GM21825 (cell line): ENCODE results near the gene ANKK1.

ENCODE experiments used
- ATAC-seq: cut with Tn5 transposase; IDR thresholded peaks from one replicate; pipeline ENCODE4 v1.9.1; 2021; ENCODE audit warnings: mild to moderate bottlenecking, moderate library complexity; ENCODE audit not compliant: unreplicated experiment

ANKK1 gene

DNA sequence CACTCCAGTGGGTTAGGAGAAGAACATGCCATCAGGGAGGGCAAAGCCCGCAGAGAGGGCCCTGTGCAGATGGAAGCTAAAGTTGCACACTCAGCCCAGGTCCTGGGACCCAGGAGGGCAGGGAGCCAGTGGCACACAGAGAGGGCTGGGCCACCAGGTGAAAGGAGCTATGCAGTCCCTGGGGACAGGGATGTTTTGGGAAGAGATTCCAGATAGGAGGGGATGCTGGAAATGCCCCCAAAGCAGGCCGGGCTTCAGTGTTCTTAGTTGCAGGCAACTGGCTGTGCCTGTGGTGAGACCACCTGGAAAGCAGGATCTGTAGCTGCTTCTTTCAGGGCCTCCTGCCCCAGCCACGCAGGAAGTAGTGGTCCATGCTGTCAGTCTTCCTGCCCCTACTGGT is 19.6 kb downstream of the ANKK1 start:
- ATAC-seq: no peak

DNA sequence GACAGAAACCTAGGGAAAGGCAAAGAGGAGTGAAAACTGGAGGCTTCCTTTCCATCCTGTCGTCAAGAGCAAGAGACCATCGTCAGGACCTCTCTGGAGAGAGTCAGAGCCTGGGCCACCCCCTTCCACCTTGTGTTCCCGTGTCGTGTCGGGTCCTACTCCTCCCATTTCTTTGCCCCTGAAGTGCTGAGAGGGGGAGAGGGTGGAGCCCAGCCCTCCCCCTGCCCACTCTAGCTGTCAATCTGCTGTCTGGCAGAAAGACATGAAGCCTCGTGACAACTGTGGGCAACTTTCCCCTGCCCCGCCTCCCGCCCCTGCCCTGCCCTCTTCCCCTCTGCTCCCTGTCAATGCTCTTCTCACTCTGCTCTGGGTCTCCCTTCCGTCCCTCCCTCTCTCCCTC is 20.6 kb downstream of the ANKK1 start:
- no peak for ATAC-seq

DNA sequence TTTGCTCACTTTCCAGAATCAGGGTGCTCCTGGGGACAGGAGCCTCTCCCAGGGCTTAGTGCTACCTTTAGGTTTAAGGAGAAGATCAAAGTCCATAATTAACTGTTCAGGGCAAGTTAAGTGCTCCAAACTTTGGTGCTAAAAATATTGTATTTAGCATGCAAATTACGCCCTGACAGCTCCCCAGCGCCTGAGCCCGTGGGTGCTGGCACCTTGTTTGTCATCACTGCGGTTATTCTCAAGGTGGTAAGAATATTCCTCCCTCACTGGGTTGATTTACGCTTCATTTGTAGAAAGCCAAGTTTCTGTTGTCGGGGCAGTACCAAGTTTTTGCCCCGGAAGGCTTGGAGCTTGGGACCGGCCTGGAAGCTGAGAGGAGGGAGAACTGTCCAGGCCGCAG is 21.3 kb downstream of the ANKK1 start:
- no peak for ATAC-seq

DNA sequence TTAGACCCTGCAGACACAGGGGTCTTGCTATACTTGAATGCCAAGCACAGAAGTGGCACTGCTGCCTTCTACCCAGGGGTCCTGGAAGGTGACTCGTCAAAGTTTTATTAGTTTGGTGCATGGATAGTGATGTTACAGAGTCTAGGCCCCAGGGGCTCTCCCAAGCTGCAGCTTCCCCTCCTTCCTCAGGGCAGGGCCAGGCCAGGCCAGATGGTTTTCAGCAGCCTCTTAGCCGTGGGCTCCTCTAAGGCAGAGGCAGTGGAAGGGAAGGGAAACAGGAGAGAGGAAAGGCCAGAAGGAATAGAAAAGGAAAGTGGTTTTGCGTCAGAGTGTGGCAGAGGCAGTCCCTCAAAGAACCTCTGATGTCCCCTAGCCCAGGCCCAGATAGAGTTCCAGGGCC is 21.9 kb downstream of the ANKK1 start:
- ATAC-seq: no peak

DNA sequence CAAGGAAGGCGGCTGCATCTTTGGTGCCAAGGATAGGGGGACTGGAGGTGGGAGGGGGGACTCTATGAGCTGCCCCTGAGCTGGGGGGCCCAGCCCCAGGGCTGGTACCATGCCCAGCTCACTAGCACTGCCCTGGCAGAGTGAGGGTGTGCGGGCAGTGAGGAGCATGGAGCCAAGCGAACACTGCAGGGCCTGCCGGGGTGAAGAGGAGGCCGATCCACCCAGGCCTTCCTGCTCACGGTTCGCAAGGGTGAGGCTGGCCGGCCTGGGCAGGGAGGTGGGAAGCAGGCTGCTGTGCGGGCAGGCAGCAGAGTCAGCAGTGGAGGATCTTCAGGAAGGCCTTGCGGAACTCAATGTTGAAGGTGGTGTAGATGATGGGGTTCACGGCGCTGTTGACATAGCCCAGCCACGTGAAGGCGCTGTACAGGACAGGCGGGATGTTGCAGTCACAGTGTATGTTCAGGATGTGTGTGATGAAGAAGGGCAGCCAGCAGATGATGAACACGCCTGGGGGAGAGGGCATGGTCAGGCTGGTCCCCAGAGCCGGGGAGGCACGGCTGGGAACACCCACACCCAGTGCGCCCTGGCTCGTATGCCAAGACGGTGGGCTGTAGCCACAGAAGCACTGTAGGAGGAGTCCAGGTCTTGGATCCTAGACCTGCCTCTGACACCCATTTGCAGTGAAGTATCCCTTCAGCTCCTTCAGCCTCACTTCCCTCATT is 23.0 kb downstream of the ANKK1 start:
- no peak for ATAC-seq

DNA sequence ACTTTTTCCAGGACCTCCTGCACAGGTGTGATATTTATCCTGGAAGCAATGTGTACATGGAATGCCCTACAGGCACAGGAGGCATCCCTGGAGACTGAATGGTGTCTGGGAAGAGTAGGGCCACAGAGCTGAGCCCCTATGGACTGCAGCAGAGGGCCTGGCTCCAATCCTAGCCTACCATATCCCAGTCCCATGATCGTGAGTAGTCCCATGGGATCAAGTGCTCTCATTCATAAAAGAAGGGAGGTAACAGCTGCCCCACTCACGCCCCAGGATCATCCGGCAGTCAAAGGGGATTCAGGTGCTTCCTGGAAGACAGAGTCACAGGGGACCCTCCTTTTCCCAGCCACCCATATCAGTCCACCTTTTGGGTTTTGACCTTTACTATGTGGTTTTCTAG is 24.0 kb downstream of the ANKK1 start:
- no peak for ATAC-seq

DNA sequence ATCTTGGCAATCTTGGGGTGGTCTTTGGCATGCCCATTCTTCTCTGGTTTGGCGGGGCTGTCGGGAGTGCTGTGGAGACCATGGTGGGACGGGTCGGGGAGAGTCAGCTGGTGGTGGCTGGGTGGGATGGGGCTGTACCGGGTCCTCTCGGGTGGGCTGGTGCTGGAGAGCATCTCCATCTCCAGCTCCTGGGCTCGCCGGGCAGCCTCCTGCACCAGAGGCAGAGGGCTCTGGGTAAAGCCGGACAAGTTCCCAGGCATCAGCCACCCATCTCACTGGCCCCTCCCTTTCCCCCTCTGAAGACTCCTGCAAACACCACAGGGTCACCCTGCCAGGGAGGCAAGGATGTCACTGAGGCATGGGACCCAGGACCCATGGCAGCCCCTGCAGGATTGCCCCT is 25.1 kb downstream of the ANKK1 start:
- ATAC-seq: no peak

DNA sequence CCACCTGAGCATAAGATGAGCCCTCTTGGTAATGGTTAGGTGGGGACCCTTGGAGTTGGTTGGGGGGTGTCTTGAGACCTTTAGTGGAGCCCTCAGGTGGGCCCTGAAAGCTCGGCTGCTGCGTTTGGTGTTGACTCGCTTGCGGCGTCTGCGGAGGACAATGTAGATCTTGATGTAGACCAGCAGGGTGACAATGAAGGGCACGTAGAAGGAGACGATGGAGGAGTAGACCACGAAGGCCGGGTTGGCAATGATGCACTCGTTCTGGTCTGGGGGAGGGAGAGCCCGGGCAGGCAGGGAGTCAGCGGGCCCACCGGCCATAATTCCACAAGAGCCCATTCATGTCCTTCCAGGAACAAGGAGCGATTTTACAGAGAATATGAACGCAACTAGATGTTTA is 27.8 kb downstream of the ANKK1 start:
- ATAC-seq: no peak

DNA sequence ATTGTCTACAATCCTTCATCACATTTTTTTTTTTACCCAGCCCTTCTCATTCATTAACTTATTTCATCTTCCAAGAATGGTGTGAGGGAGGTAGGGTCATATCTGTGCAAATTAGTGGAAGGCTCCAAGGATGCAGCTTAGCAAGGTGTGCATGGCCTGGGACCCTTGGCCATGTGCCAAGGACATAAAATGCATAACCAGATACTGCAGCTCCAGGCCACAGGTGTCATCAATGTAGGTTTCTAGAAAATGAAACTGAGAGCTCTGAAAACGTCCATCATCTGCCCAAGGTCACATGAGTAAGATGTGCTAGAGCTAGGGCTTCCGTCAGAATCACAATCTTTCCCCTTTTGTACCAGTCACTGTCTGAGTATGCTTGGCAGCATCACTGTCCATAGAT is 29.8 kb downstream of the ANKK1 start:
- ATAC-seq: no peak

DNA sequence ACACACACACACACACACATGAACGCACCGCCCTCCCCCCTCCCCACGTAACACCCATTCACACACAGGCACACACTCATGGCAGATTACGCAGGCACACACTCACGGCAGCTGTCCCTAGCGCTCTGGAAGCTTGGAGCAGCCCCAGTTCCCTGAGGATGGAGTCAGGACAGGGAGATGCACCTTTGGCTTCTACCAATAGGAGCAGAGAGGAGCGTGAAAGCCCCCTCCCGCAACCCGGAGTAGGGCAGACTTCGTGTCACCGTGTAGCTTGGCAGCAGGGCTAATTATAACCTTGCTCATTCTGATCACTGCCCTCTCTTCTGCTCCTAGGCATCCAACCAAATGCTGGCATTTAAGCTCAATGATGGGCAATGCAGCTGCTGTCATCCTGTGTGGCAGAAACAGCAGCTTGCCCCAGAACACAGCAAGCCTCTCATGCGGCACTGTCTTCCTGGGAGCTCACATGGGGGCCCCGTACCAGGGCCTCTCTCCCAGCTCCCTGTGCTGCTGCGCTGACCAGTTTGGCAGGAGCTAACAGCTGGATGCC is 31.9 kb downstream of the ANKK1 start:
- no peak for ATAC-seq

DNA sequence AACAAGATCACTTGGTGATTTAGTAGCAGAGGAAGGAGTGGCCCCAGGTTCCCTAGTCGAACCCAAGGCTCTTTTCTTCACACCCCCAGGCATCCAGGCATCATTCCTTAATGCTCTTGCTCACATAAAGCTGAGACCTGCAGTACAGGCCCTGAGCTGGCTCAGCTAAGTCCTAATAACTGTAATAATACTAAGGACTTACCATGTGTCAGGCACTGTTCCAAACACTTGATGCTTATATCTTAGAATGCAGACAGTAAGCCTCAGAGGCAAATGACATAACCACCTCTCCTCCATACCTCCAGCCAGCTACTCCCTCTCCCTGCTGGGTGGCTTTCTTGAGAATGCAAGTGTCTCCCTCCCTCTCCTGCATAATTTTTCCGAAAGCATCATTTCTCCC is 33.2 kb downstream of the ANKK1 start:
- no peak for ATAC-seq

DNA sequence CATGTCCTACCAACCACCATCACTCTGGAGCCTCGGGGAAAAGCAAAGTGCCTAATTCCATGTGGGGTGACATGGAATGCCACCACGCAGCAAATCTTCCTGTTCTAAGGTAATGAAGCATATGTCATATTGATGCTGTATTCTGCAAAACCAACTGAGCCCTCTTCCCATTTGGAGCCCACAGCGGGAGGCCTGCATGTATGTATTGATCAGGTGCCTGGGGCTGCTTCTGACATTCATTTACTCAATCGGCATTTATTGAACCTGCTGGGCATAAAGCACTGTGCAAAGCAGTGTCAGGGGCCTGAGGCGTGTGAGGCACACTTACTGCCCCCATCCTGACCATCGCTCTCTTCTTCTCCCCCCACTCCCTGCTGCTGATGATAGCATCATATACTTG is 39.1 kb downstream of the ANKK1 start:
- ATAC-seq: no peak

DNA sequence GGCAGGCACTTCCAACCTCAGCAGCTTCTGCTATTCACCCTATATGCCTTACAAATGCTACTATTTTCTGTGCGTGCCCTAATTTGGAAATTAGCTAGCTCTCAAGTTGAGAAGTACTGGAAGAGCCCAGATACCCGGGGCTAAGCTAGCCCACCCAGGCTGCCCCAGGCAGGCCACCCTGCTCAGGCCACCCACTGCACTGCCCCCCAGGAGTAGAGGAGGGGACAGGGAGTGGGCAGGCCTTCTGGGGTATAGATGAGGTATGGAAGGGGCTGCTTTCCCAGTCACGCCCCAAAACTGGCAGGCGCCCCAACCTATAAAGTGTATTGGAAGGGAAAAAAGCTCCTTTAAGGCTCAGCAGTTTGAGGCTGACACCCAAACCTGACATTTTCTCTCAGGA is 44.2 kb downstream of the ANKK1 start:
- no peak for ATAC-seq

DNA sequence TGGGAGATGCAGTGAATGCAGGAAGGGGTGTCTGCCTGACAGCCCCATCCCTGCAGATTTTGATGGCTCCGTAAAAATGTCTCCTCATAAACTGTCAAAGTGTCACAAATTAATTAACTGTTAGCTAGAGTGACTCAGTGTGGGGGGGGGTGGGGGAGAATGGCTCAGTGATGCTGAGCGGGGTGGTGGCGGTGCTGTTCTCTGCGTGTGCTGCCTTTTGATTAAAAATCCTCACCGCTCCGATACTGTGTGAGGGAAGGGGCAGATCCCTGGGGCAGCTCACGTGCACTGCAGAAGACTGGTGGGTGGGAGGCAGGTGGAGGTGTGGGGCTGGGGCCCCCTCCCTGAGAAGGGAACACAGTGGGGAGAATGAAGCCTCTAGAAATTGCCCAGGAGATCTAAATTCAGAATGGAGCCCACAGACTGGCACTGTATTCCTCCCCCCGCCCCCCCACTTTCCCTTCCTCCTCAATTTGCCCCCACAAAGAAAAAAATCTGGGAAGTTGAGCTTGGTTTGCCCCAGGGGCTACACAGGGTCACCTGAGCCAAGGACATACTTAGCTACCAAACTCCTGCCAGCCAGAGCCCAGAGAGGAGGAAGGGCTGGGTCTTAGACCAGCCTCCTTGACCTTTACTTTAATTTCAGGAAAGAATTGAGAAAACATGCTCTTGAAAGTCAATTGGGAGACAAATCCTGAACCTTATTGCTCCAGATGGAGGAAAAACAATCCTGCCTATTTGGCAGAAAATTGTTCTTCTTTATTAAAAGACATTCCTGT is 47.8 kb downstream of the ANKK1 start:
- ATAC-seq: no peak

DNA sequence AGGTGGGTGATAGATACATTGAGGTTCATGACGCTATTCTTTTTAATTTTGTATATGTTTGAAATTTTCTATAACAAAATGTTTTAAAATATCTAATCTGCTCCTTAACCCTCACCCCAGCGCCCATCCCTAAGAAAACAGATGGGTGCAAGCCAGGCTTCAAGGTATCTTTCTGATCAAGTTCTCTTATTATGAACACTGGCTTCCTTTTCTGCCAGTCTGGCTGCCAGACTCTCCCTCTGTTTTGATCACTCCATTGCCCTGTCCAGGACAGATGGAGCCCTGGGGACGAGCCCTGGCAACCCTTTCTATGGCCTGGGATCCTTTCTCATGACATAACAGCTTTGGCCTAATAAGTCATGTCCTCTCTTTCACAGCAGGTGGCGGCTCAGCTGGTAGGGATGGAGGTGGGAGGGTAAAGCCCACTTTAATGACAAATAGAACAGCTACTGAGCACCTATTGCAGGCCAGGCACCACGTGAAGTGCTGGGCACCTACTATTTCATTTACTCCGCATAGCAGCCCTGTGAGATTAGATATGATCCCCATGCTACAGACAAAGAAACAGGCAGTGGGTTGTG is 49.2 kb downstream of the ANKK1 start:
- ATAC-seq: no peak

DNA sequence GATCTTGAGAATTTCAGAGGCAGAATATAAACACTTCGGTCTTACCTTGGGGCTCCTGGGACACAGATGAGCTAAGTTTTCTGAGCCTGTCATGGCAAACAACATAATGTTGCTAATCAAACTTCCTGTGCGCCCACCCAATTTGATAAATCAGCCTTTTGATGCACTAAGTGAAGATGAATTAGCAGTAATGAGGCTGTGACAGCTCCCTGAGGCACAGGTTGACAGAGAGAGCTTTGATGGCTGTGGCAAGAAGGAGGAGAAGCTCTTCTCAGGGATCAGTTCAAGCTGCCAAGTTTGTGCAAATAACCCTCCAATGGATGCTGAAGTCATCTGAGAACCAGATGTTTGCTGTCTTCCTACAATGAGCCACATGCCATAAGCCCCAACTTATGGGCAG is 53.2 kb downstream of the ANKK1 start:
- ATAC-seq: no peak

DNA sequence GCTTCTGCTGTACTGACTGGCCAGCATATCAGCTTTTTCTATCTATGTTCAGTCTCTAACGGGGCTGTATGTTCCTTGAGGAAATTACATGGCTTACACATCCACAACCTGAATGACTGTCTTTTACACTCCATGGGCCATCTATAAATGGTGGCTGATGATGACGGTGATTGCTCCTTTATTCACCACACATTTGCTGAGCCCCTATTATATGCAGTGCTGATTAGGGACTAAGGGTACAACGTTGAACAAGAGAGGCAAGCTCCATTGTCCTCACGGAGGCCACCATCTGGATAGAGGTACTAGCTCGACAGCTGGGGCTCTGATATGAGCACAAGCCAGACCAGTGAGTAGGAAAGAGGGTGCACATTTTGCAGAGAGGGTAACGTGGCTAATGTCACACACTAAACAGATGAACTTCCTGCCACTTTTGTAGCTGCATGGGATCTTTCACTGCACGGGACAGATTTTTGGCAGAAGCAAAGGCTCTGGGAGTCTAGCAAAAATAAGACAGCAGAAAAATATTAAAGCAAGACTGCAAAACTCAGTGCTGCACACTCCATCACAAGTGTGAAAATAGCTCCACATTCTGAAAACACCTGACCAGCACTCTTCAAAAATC is 57.0 kb downstream of the ANKK1 start:
- ATAC-seq: no peak

DNA sequence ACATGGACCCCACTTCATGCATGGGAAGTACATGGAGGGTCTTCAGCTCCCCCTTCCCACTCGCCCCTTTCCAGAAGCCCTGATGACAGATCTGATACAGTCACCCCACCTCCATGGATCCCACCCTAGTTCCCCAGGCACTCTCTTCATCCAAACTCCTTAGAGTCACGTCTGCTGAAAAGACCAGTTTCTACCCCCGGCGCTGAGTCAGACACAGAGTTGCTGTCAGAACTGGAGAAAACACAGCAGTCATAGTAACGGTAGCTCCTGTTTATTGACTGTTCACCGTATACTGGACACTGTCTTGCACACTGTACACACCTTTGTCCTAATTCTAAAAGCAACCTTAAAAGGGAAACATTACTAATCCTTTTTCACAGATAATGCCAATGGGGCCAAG is 58.5 kb downstream of the ANKK1 start:
- no peak for ATAC-seq

DNA sequence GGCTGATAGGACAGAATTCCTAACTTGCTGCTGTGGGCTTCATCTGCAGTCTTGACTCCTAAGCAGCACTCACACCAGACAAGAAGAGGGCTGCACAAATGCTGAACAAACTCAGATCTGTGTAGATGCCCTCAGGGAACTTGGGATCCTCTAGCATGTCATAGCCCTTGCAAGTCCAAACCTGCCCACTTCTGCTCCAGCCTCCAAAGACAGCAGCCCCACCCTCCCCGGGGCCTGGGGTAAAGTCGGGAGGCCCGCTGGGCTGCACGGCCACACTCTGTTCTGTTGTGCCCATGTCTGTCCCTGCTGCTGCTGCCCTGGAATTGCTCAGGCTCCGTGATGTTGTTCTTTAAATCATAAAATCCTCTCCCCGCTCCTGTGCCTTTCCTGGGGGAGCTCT is 59.4 kb downstream of the ANKK1 start:
- no peak for ATAC-seq

DNA sequence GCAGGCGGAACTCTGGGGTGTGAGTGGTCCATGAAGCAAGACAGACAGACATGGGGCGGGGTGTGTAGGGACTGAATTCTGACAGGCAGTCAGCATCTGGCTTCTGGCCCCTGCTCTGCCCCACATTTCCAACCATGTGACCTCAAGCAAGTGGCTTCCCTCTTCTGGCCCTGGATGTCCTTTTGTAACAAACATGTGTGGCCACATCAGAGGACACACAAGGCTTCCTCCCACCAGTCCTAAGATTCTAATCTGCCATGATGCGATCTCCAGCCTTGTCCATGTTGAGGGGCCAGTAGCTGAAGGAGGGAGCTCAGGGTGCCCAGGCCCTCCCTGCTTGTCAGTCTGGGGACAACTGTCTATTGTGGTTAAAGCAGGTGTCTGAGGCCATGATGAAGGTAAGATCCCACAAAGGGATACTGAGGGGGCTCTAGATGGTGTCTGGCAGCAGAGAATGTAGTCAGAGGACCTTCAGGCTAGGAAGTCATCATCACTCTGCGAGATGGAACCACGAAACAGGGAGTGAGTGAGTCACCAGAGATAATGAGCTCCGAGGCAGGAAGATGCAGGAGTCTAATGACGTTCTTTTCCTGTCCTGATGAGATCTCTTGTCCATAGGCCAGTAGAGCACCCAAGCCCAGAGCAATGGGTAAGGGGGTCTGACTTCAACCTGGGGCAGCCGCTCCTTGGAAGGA is 60.2 kb downstream of the ANKK1 start:
- ATAC-seq: no peak

DNA sequence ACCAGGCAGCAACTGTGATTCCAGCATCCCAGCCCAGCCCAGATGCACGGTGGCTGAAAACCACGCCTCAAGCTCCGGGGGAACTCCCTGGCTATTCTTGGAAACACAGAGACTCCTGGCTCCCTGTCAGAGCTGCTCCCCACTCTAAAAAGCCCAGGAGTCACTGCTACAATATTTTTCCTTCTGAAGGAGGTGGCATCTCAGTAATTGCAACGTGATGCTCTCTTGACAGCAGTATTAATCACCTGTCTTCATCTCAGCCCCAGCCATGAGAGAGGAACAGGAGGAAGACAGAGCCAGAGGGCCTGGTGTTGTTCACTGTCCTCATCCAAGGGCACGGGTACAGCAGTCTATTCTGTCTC is 60.7 kb downstream of the ANKK1 start:
- no peak for ATAC-seq
